ENCODE measurements around the gene ARHGAP29. TPM values are rescaled to one million over a fixed set of nuclear protein-coding genes. Genes with fewer than 3 reads are reported as not detected.

ARHGAP29 gene
- total RNA-seq, 2 experiments from 2014 or later: 0.05 TPM; not detected in 1

DNA sequence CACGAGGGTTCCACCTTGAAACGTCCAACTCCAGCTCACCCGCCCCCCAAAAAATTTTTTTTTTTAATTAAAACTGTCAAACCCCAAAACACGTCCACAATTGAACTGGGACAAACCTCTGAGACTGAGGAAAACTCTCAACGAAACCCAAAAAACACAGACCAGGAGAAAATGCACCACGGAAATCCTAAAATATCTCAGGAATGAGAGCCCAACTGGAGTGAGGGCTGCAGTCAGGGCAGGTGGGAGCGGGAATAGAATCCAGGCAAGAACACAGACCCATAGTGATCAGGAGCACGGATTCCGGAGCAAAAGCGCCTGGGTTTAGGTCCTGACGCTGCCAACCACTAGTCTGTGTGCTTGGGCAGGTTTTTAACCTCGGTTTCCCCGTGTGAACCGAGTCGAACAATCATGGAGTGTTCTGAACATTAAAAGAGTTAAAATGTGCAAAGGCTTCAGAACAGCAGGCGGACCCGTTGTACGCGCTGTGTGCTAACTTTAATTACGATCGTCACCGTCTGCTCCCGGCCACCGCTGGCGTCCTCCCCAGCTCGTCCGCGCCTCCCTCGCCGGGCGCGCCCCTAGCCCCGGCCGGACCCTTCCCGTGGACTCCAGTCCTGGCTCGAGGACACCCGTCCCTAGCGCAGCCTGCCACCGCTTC is 624 bp downstream of the ARHGAP29 start:
- Mint-ChIP-seq H3K4me3 (peak overlapping the region; percentile 3), H3K27me3 (peaks cover 70% of the 10 kb centered on the region), H3K36me3 (ENCODE audit: low read depth) (no peaks in the 10 kb centered on the region), H3K9me3 (no peaks in the 10 kb centered on the region), H3K27ac (no peak overlapping the region), H3K4me1 (peaks cover 10% of the 10 kb centered on the region)
- POLR2A ChIA-PET: no interaction called here
- DNase-seq: peak; percentile 18
- CTCF ChIA-PET: no interaction called here

DNA sequence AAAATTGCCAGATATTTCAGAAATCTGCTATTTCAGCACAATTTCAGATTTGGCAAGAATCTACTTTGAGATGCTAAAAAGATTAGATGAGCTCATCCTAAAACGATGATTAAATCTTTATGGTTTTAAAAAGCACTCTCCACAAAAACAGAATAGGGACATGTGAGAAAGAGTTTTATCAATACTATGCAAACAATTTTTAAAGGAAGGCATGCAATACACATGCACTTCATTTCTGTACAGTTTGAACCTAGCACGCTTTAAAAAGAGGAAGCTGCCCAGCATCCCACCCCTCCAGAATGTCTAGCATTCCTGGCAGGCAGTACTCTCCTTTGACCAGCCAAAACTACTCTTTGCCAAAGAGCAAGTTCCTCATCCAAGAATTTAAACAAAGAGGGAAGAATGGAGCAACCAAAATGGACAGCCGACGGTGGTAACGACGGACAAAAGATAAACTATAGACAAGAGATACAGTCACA is 1.3 kb downstream of the ARHGAP29 start:
- ChIA-PET POLR2A (no interaction called here), CTCF (interaction anchor here (1.0 kb wide), 1 partner anchor 190 kb away, joined by 3 read pairs; no protein-coding TSS in a partner anchor)
- no peak overlapping the region for H3K27ac Mint-ChIP-seq
- no peaks in the 10 kb centered on the region for H3K9me3 Mint-ChIP-seq
- H3K4me3 Mint-ChIP-seq: peak overlapping the region; percentile 3
- no peak for DNase-seq
- H3K4me1 Mint-ChIP-seq: peaks cover 10% of the 10 kb centered on the region
- peaks cover 73% of the 10 kb centered on the region for H3K27me3 Mint-ChIP-seq
- H3K36me3 Mint-ChIP-seq (ENCODE audit: low read depth): no peaks in the 10 kb centered on the region

DNA sequence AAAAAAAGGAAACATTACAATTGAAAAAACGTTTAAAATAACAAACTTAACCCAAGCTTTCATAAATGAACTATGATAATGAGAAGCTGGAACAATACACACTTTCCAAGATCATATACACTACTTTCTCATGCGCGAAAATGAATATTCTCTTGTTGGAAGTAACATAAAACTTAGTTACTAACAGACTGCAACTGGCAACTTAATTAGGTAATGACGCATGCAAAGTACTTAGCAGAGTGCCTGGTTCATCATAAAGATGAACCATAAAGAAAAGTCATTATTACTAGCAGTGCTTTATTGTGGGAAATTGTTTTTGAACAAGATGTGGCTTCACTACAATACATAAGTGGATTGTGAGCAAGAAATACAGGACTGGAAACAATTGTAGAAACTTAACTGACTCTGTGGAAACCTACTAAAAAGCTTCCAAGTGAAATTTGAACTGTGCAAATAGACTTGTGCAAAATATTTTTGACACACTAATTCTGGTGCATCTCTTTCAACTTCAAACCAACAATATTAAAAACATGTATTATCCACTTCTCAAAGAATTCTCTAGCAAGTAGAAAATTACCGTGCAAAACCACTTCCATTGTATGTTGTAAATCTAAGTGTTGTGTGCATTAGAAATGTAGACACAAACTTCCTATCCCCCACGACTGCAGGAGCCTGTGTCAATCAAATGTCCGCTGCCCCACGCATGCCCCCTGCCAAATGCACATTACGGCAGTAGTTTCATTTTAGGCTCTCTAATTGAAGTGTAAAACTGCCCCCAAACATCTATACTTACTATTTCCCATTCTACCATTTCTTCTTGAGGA is 2.0 kb downstream of the ARHGAP29 start:
- Mint-ChIP-seq H3K4me3 (no peak overlapping the region), H3K27ac (no peak overlapping the region), H3K9me3 (no peaks in the 10 kb centered on the region), H3K36me3 (ENCODE audit: low read depth) (no peaks in the 10 kb centered on the region), H3K4me1 (peaks cover 10% of the 10 kb centered on the region), H3K27me3 (peaks cover 68% of the 10 kb centered on the region)
- ChIA-PET CTCF (interaction anchor here (1.0 kb wide), 1 partner anchor 189 kb away, joined by 3 read pairs; no protein-coding TSS in a partner anchor), POLR2A (no interaction called here)
- no peak for DNase-seq

DNA sequence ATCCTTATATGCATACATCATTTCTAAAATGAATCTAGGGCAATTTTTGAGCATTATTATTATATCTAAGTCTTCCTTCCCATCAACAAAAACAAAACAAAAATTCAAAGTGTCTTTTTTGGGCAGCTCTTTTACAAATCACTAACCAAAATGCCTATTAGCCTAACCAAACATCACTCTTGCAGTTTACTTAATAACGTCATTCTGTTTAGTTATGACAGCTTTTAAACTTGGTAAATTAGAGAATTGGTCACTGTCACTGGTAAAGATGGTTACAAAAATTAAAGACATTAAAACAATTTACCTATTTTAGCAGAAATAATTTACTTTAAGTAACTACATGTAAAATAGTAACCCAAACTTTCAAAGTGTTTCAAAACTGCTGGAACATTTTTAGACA is 2.8 kb downstream of the ARHGAP29 start:
- H3K36me3 Mint-ChIP-seq (ENCODE audit: low read depth): no peaks in the 10 kb centered on the region
- H3K4me3 Mint-ChIP-seq: no peak overlapping the region
- peaks cover 10% of the 10 kb centered on the region for H3K4me1 Mint-ChIP-seq
- no peak for DNase-seq
- no peaks in the 10 kb centered on the region for H3K9me3 Mint-ChIP-seq
- POLR2A ChIA-PET: no interaction called here
- peaks cover 66% of the 10 kb centered on the region for H3K27me3 Mint-ChIP-seq
- CTCF ChIA-PET: no interaction called here
- no peak overlapping the region for H3K27ac Mint-ChIP-seq

DNA sequence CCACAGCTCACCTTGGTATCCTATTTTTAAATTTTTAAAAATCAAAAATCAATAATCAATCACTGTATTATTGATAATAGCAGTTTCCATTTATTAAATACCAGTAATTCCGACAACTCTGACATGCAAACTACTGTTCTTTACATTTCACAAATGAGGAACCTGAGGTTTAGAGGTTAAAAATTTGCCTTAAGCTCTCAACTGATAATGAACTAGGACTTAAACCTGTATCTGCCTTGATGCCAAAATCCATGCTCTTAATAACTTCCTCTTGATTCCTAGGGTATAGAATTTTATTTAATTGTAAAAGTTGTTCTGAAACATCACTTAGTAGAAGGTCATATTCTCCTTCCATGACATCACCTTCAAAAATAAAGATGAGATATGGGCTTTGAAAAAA is 5.6 kb downstream of the ARHGAP29 start:
- Mint-ChIP-seq H3K27ac (no peak overlapping the region), H3K4me3 (no peak overlapping the region), H3K36me3 (ENCODE audit: low read depth) (no peaks in the 10 kb centered on the region), H3K4me1 (peaks cover 9% of the 10 kb centered on the region), H3K9me3 (no peaks in the 10 kb centered on the region), H3K27me3 (peaks cover 51% of the 10 kb centered on the region)
- ChIA-PET CTCF (no interaction called here), POLR2A (no interaction called here)
- no peak for DNase-seq

DNA sequence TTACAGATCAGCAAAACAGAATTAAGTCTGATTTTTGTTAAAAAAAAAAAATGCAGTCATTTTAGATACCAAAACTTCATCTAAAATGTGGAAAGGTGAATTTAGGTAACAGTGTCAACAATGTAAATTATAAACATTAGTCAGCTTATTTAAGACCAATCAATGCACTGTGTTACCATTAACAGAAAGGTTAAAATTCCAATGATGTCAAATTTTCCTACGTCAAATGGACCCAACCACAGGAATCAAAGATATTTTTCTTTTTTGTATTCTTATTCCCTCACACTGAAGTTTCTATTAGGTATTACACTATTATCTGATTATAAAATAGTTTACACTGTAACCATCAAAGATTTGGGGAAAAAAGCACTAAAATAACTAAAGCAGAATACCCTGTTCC is 6.5 kb downstream of the ARHGAP29 start:
- peaks cover 1% of the 10 kb centered on the region for H3K4me1 Mint-ChIP-seq
- no peaks in the 10 kb centered on the region for H3K36me3 Mint-ChIP-seq (ENCODE audit: low read depth)
- no peaks in the 10 kb centered on the region for H3K9me3 Mint-ChIP-seq
- H3K4me3 Mint-ChIP-seq: no peak overlapping the region
- H3K27ac Mint-ChIP-seq: no peak overlapping the region
- POLR2A ChIA-PET: no interaction called here
- CTCF ChIA-PET: no interaction called here
- DNase-seq: no peak
- H3K27me3 Mint-ChIP-seq: peaks cover 46% of the 10 kb centered on the region

DNA sequence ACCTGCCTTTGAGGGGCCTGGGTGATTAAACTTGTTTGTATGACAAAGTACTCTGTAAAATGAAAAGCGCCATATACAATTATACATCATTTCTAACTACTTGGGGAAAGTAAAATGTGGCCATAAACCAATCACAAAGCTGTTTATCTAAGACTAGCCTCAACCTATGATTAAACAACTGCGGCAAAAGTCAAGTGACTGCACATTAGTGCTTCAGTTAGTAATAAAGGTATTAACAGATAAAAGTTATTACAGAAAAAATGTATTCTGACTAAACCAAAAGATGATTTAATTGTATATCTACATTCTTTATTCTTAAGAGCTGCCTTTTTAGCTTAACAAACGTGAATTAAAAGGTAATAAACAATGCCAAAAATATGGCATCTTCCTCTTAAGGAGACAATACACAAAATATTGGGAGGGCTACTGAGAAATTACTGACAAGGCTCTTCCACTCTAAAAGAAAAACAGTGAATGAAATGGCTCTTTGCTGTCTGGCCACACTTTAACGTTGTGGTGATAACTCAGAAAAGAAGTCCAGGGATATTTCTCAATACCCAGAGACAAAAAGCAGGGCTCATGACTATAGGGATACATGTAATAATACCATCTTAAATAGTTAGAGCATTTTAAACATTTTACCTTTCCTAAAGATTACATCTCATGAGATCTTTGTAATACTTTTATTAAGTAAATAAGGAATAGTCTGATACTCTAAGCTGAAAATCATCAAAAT is 8.6 kb downstream of the ARHGAP29 start:
- no peaks in the 10 kb centered on the region for H3K9me3 Mint-ChIP-seq
- POLR2A ChIA-PET: no interaction called here
- no peak overlapping the region for H3K4me3 Mint-ChIP-seq
- H3K36me3 Mint-ChIP-seq (ENCODE audit: low read depth): no peaks in the 10 kb centered on the region
- CTCF ChIA-PET: no interaction called here
- DNase-seq: no peak
- H3K27me3 Mint-ChIP-seq: peaks cover 32% of the 10 kb centered on the region
- no peak overlapping the region for H3K27ac Mint-ChIP-seq
- no peaks in the 10 kb centered on the region for H3K4me1 Mint-ChIP-seq

DNA sequence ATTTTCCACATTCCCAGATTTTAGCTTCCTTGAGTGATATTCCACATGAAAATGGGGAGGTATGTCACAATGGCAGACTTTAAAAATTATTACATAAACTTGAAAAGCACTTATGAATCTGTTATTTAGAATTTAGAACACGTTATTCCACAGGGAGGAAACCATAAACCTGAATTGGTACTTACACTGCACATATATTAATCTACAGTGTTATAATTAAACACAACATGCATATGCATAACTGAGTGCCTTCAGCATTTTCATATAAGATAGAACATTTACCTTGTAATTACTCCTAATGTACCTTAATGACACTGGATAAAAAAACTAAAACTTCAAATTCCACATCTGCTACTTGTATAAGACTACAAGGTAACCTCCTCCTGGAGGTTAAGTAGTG is 9.8 kb downstream of the ARHGAP29 start:
- Mint-ChIP-seq H3K36me3 (ENCODE audit: low read depth) (no peaks in the 10 kb centered on the region), H3K9me3 (no peaks in the 10 kb centered on the region), H3K27me3 (peaks cover 25% of the 10 kb centered on the region), H3K4me3 (no peak overlapping the region), H3K4me1 (no peaks in the 10 kb centered on the region), H3K27ac (no peak overlapping the region)
- no peak for DNase-seq
- ChIA-PET CTCF (no interaction called here), POLR2A (no interaction called here)

DNA sequence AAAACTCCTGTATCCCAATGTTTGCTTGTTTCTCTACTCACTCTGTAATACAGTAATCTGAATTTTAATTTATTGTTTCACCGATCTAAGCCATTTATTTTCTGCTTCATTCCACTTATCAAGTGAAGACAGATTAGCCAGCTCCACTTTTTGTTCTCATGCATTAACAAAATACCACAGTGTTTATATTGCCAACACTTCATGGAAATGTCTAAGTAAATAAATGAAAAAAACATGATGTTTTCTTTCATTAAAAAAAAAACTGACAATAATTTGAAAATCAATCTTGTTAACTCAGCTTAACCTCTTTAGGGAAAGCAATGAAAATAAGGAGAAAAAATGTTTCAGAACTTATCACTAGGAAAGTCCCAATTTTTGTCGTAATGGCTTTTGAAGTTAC is 11.5 kb downstream of the ARHGAP29 start:
- Mint-ChIP-seq H3K4me1 (no peaks in the 10 kb centered on the region), H3K27ac (no peak overlapping the region), H3K9me3 (no peaks in the 10 kb centered on the region), H3K27me3 (peaks cover 21% of the 10 kb centered on the region), H3K4me3 (no peak overlapping the region), H3K36me3 (ENCODE audit: low read depth) (no peaks in the 10 kb centered on the region)
- CTCF ChIA-PET: interaction anchor here (1.3 kb wide), 1 partner anchor 186 kb away, joined by 3 read pairs; no protein-coding TSS in a partner anchor
- DNase-seq: no peak
- POLR2A ChIA-PET: no interaction called here

DNA sequence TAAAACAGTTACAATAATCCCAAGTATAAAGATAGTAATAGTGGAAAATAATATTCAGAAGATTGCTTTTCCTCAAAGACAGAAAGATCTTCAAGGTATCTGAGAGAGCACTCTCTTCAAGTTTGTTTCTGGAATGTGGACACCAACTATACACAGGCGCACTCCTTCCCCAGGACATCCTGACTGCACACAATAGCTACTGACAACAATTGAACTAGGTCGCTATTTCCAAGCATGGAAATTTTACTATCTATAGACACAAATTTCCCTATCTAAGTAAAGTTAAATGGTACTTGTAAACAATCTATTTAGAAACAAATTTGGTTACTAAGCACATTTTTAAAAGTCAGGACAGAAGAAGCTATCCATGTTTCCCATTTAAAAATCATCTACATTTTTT is 19.1 kb downstream of the ARHGAP29 start:
- Mint-ChIP-seq H3K36me3 (ENCODE audit: low read depth) (no peaks in the 10 kb centered on the region), H3K27ac (no peak overlapping the region), H3K9me3 (no peaks in the 10 kb centered on the region), H3K27me3 (peaks cover 30% of the 10 kb centered on the region), H3K4me3 (no peak overlapping the region), H3K4me1 (no peaks in the 10 kb centered on the region)
- CTCF ChIA-PET: no interaction called here
- no peak for DNase-seq
- POLR2A ChIA-PET: no interaction called here

DNA sequence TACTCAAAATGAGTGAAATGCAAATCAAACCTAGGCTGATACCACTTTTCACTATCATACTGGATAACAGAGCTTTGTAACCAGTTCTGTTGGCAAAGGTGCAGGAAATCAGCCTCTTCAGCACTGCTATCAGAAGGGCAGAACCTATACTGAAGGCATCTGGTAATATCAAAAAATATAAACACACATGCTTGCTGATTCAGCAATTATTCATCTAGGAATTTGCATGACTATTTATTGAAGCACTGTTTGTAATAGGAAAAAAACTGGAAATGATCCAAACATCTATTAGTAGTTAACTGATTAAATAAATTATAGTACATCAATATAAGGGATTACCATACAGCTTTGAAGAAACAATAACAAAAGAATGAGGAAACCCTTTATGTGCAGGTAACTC is 21.4 kb downstream of the ARHGAP29 start:
- Mint-ChIP-seq H3K27ac (no peak overlapping the region), H3K36me3 (ENCODE audit: low read depth) (no peaks in the 10 kb centered on the region), H3K4me1 (no peaks in the 10 kb centered on the region), H3K4me3 (no peak overlapping the region), H3K9me3 (no peaks in the 10 kb centered on the region), H3K27me3 (peaks cover 25% of the 10 kb centered on the region)
- no peak for DNase-seq
- POLR2A ChIA-PET: no interaction called here
- CTCF ChIA-PET: no interaction called here

DNA sequence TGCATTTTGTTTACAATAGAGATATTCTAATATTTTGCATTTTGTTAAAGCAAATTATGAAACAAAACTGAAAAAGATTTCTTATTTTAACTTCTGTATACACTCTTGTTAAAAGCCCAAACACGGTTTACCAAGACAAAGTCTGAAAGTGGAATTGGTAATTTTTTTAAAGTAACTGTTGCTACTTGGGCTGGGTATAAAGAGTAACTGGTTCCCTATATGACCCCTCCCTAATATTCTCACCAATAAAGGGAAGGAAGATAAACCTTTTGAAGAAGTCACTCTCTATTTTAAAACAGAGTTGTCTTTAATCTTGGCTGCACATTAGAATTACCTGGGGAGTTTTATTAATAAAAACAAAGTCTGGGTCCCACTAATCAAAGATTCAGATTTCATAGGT is 27.4 kb downstream of the ARHGAP29 start:
- no peak for DNase-seq
- Mint-ChIP-seq H3K27ac (no peak overlapping the region), H3K27me3 (peaks cover 8% of the 10 kb centered on the region), H3K9me3 (no peaks in the 10 kb centered on the region), H3K36me3 (ENCODE audit: low read depth) (no peaks in the 10 kb centered on the region), H3K4me3 (no peak overlapping the region), H3K4me1 (no peaks in the 10 kb centered on the region)
- POLR2A ChIA-PET: no interaction called here
- CTCF ChIA-PET: no interaction called here

DNA sequence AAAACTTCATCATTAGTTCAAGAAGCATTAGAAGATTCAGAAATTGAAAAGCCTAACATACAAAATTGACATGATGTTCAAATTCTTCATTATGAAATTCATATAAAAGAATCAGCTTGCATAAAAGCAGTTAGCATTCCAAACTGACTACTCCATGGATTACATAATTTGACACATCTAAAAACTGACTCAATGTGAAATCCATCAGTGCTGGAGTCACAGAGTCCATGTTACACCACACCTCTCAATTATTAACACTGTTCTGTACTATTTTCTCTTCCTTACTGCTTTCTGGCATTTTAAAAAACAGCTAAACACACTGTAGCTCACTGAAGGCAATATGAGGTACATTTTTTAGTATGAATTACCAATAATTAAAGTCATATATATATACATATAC is 28.0 kb downstream of the ARHGAP29 start:
- POLR2A ChIA-PET: no interaction called here
- Mint-ChIP-seq H3K9me3 (no peaks in the 10 kb centered on the region), H3K36me3 (ENCODE audit: low read depth) (no peaks in the 10 kb centered on the region), H3K27me3 (peaks cover 8% of the 10 kb centered on the region), H3K27ac (no peak overlapping the region), H3K4me1 (no peaks in the 10 kb centered on the region), H3K4me3 (no peak overlapping the region)
- CTCF ChIA-PET: no interaction called here
- no peak for DNase-seq
